ENCODE results near the gene HS3ST3B1.

- TF ChIP-seq CTCF (IDR thresholded peaks at IDR 0.05 in 4 of 5, conservative IDR thresholded peaks at IDR 0.05 in 1 of 5): no peak
- no peak for TF ChIP-seq POLR2A (IDR thresholded peaks at IDR 0.05)
Measured at GRCh38 chr17:14336418-14336817, 35.5 kb downstream of the HS3ST3B1 start.
